D721Med (cell line): ENCODE data around the gene USP9Y.

Experiments
- DNase-seq: peaks from one replicate; pipeline ENCODE4 v3.0.0; 2011; ENCODE audit warnings: low spot score; ENCODE audit not compliant: insufficient read length
- FAIRE-seq: peaks from 2 replicates; lab custom pipeline; 2011; peaks lifted over from hg19 to GRCh38; lab: Jason Lieb, UNC
- TF ChIP-seq, protein P1 (sequence below): IDR thresholded peaks from 2 replicates; pipeline ENCODE4 v1.5.1; 2012; ENCODE audit warnings: mild to moderate bottlenecking, control low read depth; ENCODE audit not compliant: insufficient read depth; ENCODE audit errors: missing control alignments

USP9Y gene

DNA sequence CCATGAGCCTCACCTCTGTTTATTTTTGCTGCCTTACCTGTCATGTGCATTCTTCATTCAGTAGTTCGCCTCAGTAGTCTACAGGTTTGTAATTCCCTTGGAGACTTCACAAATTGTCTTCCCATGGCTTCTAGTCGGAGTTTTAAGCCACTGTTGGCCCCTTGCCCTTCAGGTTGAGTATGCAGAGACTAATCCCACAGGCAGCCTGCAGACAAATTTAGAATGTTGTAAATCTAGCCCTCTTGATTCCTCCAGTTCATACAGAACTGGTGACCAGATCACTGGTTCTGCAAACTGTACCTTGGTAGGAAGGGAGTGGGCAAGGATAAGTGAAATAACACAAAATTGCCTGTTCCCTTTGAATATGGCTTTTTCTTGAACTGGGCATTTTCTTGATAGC, 33.0 kb downstream of the USP9Y start:
- TF ChIP-seq, protein P1, sequence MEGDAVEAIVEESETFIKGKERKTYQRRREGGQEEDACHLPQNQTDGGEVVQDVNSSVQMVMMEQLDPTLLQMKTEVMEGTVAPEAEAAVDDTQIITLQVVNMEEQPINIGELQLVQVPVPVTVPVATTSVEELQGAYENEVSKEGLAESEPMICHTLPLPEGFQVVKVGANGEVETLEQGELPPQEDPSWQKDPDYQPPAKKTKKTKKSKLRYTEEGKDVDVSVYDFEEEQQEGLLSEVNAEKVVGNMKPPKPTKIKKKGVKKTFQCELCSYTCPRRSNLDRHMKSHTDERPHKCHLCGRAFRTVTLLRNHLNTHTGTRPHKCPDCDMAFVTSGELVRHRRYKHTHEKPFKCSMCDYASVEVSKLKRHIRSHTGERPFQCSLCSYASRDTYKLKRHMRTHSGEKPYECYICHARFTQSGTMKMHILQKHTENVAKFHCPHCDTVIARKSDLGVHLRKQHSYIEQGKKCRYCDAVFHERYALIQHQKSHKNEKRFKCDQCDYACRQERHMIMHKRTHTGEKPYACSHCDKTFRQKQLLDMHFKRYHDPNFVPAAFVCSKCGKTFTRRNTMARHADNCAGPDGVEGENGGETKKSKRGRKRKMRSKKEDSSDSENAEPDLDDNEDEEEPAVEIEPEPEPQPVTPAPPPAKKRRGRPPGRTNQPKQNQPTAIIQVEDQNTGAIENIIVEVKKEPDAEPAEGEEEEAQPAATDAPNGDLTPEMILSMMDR: no peak
- no peak for DNase-seq
- FAIRE-seq: no peak

DNA sequence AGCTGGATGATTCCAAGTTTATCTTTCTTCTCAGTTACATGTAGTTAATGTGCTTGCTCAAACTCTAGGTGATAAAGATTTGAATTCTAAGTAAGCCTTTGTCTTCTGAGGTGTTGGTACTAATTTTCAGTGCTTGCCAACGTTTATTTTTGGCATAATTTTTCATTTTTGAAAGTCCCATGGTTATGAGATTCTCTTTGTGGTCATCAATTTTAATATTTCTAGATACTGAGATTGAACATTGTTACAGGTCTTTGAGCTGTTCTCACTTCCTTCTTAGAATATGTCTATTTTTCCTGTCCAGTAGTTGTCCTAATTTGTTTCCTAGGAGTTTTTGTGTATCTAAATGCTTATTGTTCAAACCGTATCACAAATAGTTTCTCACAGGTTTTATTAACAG, 40.4 kb downstream of the USP9Y start:
- TF ChIP-seq, protein P1: no peak
- no peak for FAIRE-seq
- DNase-seq: no peak

DNA sequence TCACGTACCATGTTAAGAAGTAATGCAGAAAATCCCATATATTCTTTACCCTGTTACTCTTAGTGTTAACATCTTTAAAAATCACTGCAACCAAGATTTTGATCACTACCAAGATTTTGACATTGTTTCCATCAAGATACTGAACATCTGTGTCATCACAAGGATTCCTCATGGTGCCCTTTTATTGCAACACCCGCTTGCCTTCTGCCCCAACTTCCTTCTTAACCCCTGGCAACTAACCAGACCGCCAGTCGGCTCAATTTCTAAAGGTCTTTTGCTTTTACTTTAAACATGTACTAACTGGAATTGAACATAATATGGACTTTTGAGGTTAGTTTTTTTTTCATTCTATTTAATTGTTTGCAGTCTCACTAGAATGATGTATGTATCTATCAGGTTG, 41.7 kb downstream of the USP9Y start:
- FAIRE-seq: no peak
- TF ChIP-seq, protein P1: no peak
- no peak for DNase-seq

DNA sequence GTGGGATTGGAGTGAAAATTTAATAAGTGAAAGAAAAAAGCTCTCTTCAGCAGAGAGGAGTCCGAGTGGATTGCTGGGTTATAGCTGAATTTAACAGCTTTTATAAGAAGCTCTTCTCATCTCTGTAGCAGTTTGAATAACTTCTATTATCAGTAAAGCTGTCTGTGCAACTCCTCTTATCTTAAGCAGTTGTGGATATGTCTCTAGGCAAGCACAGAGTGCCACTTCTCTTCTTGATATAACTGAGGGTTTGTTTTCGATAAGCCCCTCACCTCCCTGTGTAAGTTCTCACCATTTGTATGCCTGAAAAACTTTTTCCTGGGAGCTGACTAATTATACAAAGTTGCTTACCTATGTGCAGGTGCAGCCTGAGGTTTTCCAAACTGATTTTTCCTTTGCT, 43.1 kb downstream of the USP9Y start:
- DNase-seq (no peak), FAIRE-seq (no peak)
- TF ChIP-seq, protein P1: no peak

DNA sequence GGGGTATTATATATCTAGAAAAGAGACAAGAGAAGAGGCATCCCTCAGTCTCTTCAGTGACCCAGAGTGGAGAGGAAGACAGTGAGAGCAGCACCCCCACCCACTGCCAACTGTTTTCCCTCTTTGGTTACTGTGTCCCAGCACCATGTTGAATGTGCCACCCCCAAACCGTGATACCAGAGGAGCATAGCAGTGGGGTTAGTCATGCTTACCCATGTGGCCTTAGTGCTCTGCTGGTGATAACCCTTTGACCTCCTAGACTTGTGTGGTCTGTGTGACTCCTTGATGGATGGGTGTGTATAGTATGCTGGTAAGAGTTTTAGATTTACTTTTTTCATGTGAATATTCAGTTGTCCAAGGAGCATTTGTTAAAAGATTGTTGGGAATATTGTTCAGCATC, 48.3 kb downstream of the USP9Y start:
- FAIRE-seq (no peak), DNase-seq (no peak)

DNA sequence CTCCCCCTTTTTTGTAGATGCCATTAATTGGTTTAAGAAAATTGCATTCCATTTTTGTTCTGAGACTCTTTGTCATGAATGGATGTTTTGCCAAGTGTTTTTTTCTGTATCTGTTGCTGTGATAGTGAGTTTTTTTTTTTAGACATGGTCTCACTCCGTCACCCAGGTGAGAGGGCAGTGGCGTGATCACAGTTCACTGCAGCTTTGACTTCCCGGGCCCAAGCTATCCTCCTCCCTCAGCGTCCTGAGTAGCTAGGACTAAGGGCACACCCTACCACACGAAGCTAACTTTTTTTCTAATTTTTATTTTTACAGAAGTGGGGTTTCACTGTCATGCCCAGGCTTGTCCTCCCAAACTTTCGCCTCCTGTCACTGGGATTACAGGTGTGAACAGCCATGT, 51.8 kb downstream of the USP9Y start:
- FAIRE-seq: no peak
- TF ChIP-seq, protein P1: no peak
- DNase-seq: no peak

More for the DNA sequence above, 48.3 kb downstream of the USP9Y start:
- TF ChIP-seq, protein P1: no peak

DNA sequence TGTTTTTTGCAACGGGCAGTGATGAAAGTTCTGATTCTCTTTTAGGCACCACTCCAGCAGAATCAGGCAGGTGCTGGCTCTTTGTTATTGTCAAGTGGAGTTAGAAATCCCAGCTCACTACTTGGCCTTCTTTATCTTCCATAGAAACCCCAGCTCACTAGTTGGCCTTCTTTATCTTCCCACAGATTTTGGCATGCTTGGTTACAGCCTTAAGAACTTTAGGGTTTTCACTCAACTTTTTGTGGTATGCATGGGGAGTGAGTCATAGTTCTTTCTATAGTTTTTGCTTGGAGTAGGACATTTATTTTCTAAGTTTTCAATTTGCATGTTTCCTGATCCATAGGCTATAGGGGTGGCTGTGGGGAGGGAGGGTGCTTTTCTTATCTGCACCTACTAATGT, 55.0 kb downstream of the USP9Y start:
- DNase-seq (no peak), FAIRE-seq (no peak)
- TF ChIP-seq, protein P1: no peak
